HepG2 (cell line): ENCODE data around the gene ASIC3. TPM values are rescaled to one million over a fixed set of nuclear protein-coding genes. Genes with fewer than 3 reads are reported as not detected.
"Not testable (repeated sequence)": the region's sequence is repeated elsewhere in the genome, so short reads cannot be mapped to it uniquely, and the experiment has no call there.

Experiments
- ATAC-seq: fragments of 200-7000 bp; cut with Tn5 transposase; 3 replicates; pipeline ENCODE4 v1.9.1; 2020; ENCODE audit warnings: mild to moderate bottlenecking, moderate library complexity
- BruUV-seq: library from RNA; stranded (reverse); fragments of 400-500 nt; replicated peaks from 2 replicates; lab custom pipeline; 2021; lab: Mats Ljungman, UMichigan
- CTCF ChIA-PET: fragments of 300-600 bp; formaldehyde crosslinking; extraction: SDS; loops from one replicate; lab custom pipeline; 2021; ENCODE audit warnings: low total read pairs, inconsistent platforms, low intra/inter-chr PET ratio; lab: Yijun Ruan, JAX
- POLR2A ChIA-PET: fragments of 350-600 bp; sonication (Branson Sonifier 250); formaldehyde crosslinking; loops from one replicate; lab custom pipeline; 2020; ENCODE audit warnings: antibody characterized with exemption, inconsistent platforms; lab: Yijun Ruan, JAX
- DNase-seq: peaks from one replicate; pipeline ENCODE4 v3.0.0-alpha.2; 2015; ENCODE audit warnings: low spot score
- FAIRE-seq: peaks from 3 replicates; lab custom pipeline; 2011; peaks lifted over from hg19 to GRCh38; lab: Jason Lieb, UNC
- H2AFZ ChIP-seq: one replicate; pipeline ENCODE4 v1.6.1; 2011; ENCODE audit warnings: low read length, inconsistent platforms
- H3K27ac ChIP-seq: fragments of 300-600 bp; 3 replicates; pipeline ENCODE4 v1.8.0; 2011; ENCODE audit warnings: mixed run types, mild to moderate bottlenecking, mixed read lengths, low read length, inconsistent platforms; ENCODE audit not compliant: insufficient read depth; ENCODE audit errors: extremely low read length
- H3K27me3 ChIP-seq, 2 experiments: fragments of 200-600 bp in 1 of 2; 2 replicates in 1 of 2; 3 replicates in 1 of 2; pipeline versions ENCODE4 v1.6.0 to v1.8.0; 2011; ENCODE audit warnings: low read length in 2 of 2, mild to moderate bottlenecking in 2 of 2, moderate library complexity in 2 of 2, inconsistent platforms in 1 of 2; ENCODE audit not compliant: insufficient read depth in 2 of 2, control insufficient read depth in 1 of 2
- H3K36me3 ChIP-seq, 2 experiments: fragments of 200-600 bp in 1 of 2; replicated peaks in 1 of 2; 2 replicates in 1 of 2; 3 replicates in 1 of 2; pipeline versions ENCODE4 v1.5.1 to v1.8.0; 2011; ENCODE audit warnings: low read length in 2 of 2, inconsistent platforms in 1 of 2; ENCODE audit not compliant: insufficient read depth in 2 of 2, control insufficient read depth in 1 of 2
- H3K4me1 ChIP-seq: 2 replicates; pipeline ENCODE4 v1.5.1; 2012; ENCODE audit warnings: low read length, inconsistent platforms; ENCODE audit not compliant: insufficient read depth
- H3K4me2 ChIP-seq: 2 replicates; pipeline ENCODE4 v1.6.0; 2011; ENCODE audit warnings: low read depth, low read length, inconsistent platforms
- H3K4me3 ChIP-seq, 3 experiments: fragments of 200-600 bp in 1 of 3; sonication (generic), shearing (Covaris generic) in 1 of 3; replicated peaks in 1 of 3; 2 replicates each; pipeline ENCODE4 v1.5.1; 2011 to 2016; ENCODE audit warnings: low read length in 3 of 3, inconsistent platforms in 2 of 3, low read depth in 2 of 3, mild to moderate bottlenecking in 2 of 3, control low read depth in 1 of 3, mixed read lengths in 1 of 3; ENCODE audit not compliant: insufficient read depth in 1 of 3
- H3K79me2 ChIP-seq: one replicate; pipeline ENCODE4 v1.6.1; 2011; ENCODE audit warnings: low read length, inconsistent platforms; ENCODE audit not compliant: insufficient read depth
- H3K9ac ChIP-seq: 2 replicates; pipeline ENCODE4 v1.6.0; 2011; ENCODE audit warnings: mild to moderate bottlenecking, low read depth, low read length, inconsistent platforms; ENCODE audit not compliant: insufficient read depth
- H3K9me3 ChIP-seq: 2 replicates; pipeline ENCODE4 v1.5.1; 2012; ENCODE audit warnings: mild to moderate bottlenecking, low read length
- H4K20me1 ChIP-seq: 2 replicates; pipeline ENCODE4 v1.6.0; 2011; ENCODE audit warnings: inconsistent platforms, mild to moderate bottlenecking, low read length, moderate library complexity; ENCODE audit not compliant: insufficient read depth
- CTCF ChIP-seq: sonication (generic); formaldehyde crosslinking; IDR thresholded peaks from 2 replicates; pipeline ENCODE4 v1.5.0; 2020; ENCODE audit warnings: mild to moderate bottlenecking, missing genetic modification reagents, moderate library complexity
- PPARG ChIP-seq: conservative IDR thresholded peaks from 2 replicates; pipeline ENCODE4 v1.6.1; 2016; ENCODE audit warnings: missing biosample characterization, missing genetic modification reagents
- ZNF121 ChIP-seq: sonication (generic); formaldehyde crosslinking; IDR thresholded peaks from 2 replicates; pipeline ENCODE4 v1.5.0; 2020; ENCODE audit warnings: mild to moderate bottlenecking, missing genetic modification reagents
- ZNF205 ChIP-seq: IDR thresholded peaks from 2 replicates; pipeline ENCODE4 v1.6.1; 2018; ENCODE audit warnings: missing biosample characterization, missing genetic modification reagents
- ZNF264 ChIP-seq: sonication (generic); formaldehyde crosslinking; IDR thresholded peaks from 2 replicates; pipeline ENCODE4 v1.4.0; 2020; ENCODE audit warnings: missing genetic modification reagents
- ZNF687 ChIP-seq: sonication (generic); formaldehyde crosslinking; IDR thresholded peaks from 2 replicates; pipeline ENCODE4 v1.5.1; 2020; ENCODE audit warnings: mild to moderate bottlenecking, missing genetic modification reagents, moderate library complexity
- ZNF737 ChIP-seq: sonication (generic); formaldehyde crosslinking; IDR thresholded peaks from 2 replicates; pipeline ENCODE4 v1.5.0; 2020; ENCODE audit warnings: missing genetic modification reagents, mild to moderate bottlenecking, borderline replicate concordance
- WGBS: methylation state at CpG from one replicate; pipeline ENCODE4 v1.1.6; 2017; ENCODE audit warnings: low lambda C conversion rate; 5-methylcytosine and 5-hydroxymethylcytosine counted together
- in situ Hi-C: cut with HindIII; loops from 2 replicates; pipeline ENCODE4 v1.10.0; 2017; ENCODE audit warnings: low pct_unique_long_range_greater_than_20kb; ENCODE audit not compliant: extremely low pct_ligation_motif_present
- intact Hi-C: fragments of 100-400 bp; cut with micrococcal nuclease; formaldehyde crosslinking; loops from one replicate; pipeline ENCODE4 v1.10.0; 2022; ENCODE audit not compliant: unreplicated experiment
- polyA plus RNA-seq, 8 experiments: library from polyadenylated mRNA; depleted of rRNA in 3 of 8; stranded (reverse) in 7 of 8; unstranded in 1 of 8; fragments of >200 nt; fragmentation: Illumina TruSeq in 4 of 8; extraction: Trizol in 4 of 8; gene quantifications; 2 replicates each; pipeline versions ENCODE4 v1.2.1 to v1.2.3, GENCODE V29; 2011 to 2016; ENCODE audit warnings: low read depth in 4 of 8, missing spikeins in 1 of 8, mixed read lengths in 1 of 8; ENCODE audit not compliant: insufficient read depth in 1 of 8
- total RNA-seq, 5 experiments: library from RNA; depleted of rRNA; stranded (reverse); fragments of >200 nt; fragmentation: Illumina TruSeq; extraction: Trizol; gene quantifications; 2 replicates each; pipeline ENCODE4 v1.2.3, GENCODE V29; 2016; ENCODE audit warnings: low read depth in 1 of 5

ASIC3 gene
- total and polyA plus RNA-seq, 2 of the 13 experiments (the other 11 are each of a cell fraction or from before 2014, with no cell fraction given) = 0.51 TPM; not detected in 1

GRCh38 chr7:151011616-151012015 lies 36.7 kb upstream of the ASIC3 start:
- H3K9ac ChIP-seq, intact Hi-C loops, BruUV-seq, H3K27me3 ChIP-seq, in situ Hi-C loops, H2AFZ ChIP-seq, ATAC-seq, H4K20me1 ChIP-seq, H3K36me3 ChIP-seq, DNase-seq, H3K79me2 ChIP-seq, H3K9me3 ChIP-seq, FAIRE-seq: not testable (repeated sequence)
- ChIA-PET POLR2A (interaction anchor here (1.5 to 5.2 kb wide), 2 partner anchors 17 to 51 kb away, joined by 8 to 31 read pairs; partner anchors contain the start of gene ABCB8), CTCF (interaction anchor here (1.1 kb wide), 1 partner anchor 112 kb away, joined by 3 read pairs; no protein-coding TSS in a partner anchor)
- Histone ChIP-seq H3K27ac (peak overlapping the region; percentile 60), H3K4me3 (peak overlapping the region in 1 of 3 experiments; percentile 62; a peak in 1 of 6 replicates), H3K4me1 (peaks cover 69% of the 10 kb centered on the region), H3K4me2 (peak overlapping the region; percentile 85; the same call in 1 of the 2 replicates)
- 88% methylated on average over 10 of the region's 12 CpGs for WGBS
- 0 out of 2 replicates have a peak, but pooled peaks have one; percentile 35 for TF ChIP-seq ZNF121 (CRISPR knock-in tag)

GRCh38 chr7:151012031-151012692 lies 36.2 kb upstream of the ASIC3 start:
- Histone ChIP-seq H3K9ac (peak overlapping the region; percentile 52), H3K27ac (peak overlapping the region; percentile 60), H3K79me2 (no peaks in the 10 kb centered on the region), H3K27me3 (peaks cover 0 to 2% of the 10 kb centered on the region in 2 experiments; a peak in 2 of 5 replicates), H3K4me3 (peak overlapping the region; percentile 37 to 62 (median 39)), H3K4me2 (peak overlapping the region; percentile 85), H4K20me1 (no peaks in the 10 kb centered on the region), H3K4me1 (peaks cover 69% of the 10 kb centered on the region), H3K36me3 (no peaks in the 10 kb centered on the region; a peak in 1 of 5 replicates), H3K9me3 (no peaks in the 10 kb centered on the region), H2AFZ (peak overlapping the region; percentile 66)
- peak; percentile 70 for DNase-seq
- ChIA-PET POLR2A (interaction anchor here (0.8 to 5.2 kb wide), 5 partner anchors 16 to 215 kb away, joined by 3 to 31 read pairs (median 5); partner anchors contain the start of genes ABCB8, ABCF2, AGAP3 and FASTK), CTCF (interaction anchor here (1.1 kb wide), 1 partner anchor 112 kb away, joined by 3 read pairs; no protein-coding TSS in a partner anchor)
- FAIRE-seq = peak; percentile 83
- no TSS peak for BruUV-seq
- intact Hi-C loops (no loop called here), in situ Hi-C loops (no loop called here)
- peak; percentile 40 for ATAC-seq
- WGBS = 11% methylated on average over 4 of the region's 6 CpGs
- TF ChIP-seq CTCF (CRISPR knock-in tag) (peak; percentile 47), ZNF737 (CRISPR knock-in tag) (no peak), PPARG (CRISPR knock-in tag) (peak; percentile 92), ZNF687 (peak; percentile 74), ZNF264 (CRISPR knock-in tag) (0 out of 2 replicates have a peak, but pooled peaks have one; percentile 35), ZNF205 (CRISPR knock-in tag) (no peak)
